HUES48 (cell line): ENCODE measurements around the gene CHSY3.

Source experiments
- H3K27ac ChIP-seq: one replicate; pipeline ENCODE4 v1.7.0; 2013; ENCODE audit warnings: low read depth, low read length, inconsistent platforms
- H3K27me3 ChIP-seq: 2 replicates; pipeline ENCODE4 v1.6.1; 2013; ENCODE audit warnings: mild to moderate bottlenecking, low read length; ENCODE audit not compliant: control insufficient read depth, insufficient read depth
- H3K36me3 ChIP-seq: 2 replicates; pipeline ENCODE4 v1.6.1; 2013; ENCODE audit warnings: low read length; ENCODE audit not compliant: control insufficient read depth, insufficient read depth
- H3K4me1 ChIP-seq: 2 replicates; pipeline ENCODE4 v1.6.1; 2013; ENCODE audit warnings: mild to moderate bottlenecking, low read length; ENCODE audit not compliant: control insufficient read depth, insufficient read depth
- H3K4me3 ChIP-seq: 2 replicates; pipeline ENCODE4 v1.5.1; 2013; ENCODE audit warnings: mild to moderate bottlenecking, low read depth, low read length
- H3K9ac ChIP-seq: 2 replicates; pipeline ENCODE4 v1.6.1; 2013; ENCODE audit warnings: mild to moderate bottlenecking, low read depth, low read length, moderate library complexity
- H3K9me3 ChIP-seq: 2 replicates; pipeline ENCODE4 v1.6.1; 2013; ENCODE audit warnings: low read length; ENCODE audit not compliant: control insufficient read depth, insufficient read depth

CHSY3 gene

DNA sequence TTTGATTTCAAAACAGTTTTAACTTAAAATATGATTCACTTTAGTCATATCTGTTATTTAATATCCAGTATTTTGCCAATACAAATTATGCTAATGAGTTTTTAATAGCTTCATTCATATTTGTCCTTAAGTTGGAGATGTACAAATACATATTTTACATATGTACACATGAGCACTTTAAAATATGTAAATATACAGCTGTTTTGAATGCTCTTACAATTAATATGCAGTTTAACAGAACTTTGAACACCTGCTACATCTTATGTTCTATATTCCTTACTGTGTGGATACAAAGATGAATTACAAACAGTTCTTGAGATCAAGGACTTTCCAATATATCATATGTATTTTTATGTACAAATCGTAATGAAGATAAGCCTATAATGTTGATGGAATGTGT lies 74.0 kb downstream of the CHSY3 start:
- H3K36me3 ChIP-seq, result no peaks in the 10 kb centered on the region
- H3K4me1 ChIP-seq, result no peaks in the 10 kb centered on the region
- H3K9ac ChIP-seq, result no peak overlapping the region
- H3K27me3 ChIP-seq, result no peaks in the 10 kb centered on the region
- no peaks in the 10 kb centered on the region for H3K9me3 ChIP-seq
- no peak overlapping the region for H3K27ac ChIP-seq
- no peak overlapping the region for H3K4me3 ChIP-seq

DNA sequence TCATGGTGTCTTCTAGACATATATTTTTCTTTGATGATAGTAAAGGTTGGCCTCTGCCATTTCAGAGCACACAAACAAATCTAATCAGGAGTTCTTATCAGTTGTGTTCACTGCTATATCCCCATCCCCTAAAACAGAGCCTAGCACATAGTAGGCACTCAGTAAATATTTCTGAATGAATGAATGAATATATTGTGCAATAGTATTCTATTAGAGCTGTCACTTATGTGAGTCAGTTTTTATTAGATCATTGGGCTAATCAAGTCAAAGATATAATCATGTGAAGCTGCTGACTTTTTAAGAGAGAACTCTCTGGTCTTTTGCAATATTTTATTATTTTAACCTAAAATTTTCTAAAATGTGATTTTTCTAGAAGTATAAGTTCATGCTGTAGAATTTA lies 84.2 kb downstream of the CHSY3 start:
- Histone ChIP-seq H3K27ac (no peak overlapping the region), H3K9me3 (no peaks in the 10 kb centered on the region), H3K4me3 (no peak overlapping the region), H3K36me3 (no peaks in the 10 kb centered on the region), H3K27me3 (no peaks in the 10 kb centered on the region), H3K9ac (no peak overlapping the region), H3K4me1 (no peaks in the 10 kb centered on the region)

DNA sequence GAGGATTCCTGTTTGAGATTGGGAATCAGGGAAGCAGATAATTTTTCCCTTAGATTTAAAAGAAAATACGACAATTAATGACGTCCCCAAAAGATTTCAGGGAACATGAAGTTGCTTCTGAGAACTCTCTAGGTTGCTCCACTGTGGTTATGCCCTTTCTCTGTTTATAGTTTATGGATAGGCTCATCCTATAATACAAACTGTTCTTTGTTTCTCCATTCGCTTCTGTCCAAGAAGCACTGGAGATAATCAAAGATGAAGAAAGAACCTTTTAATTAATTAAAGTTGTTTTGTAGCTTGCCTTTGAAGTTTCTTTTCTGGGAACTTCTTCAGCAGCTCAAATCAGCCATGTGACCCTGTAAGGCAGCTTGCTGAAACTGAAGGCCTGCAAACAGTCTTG lies 87.5 kb downstream of the CHSY3 start:
- Histone ChIP-seq H3K27me3 (no peaks in the 10 kb centered on the region), H3K36me3 (no peaks in the 10 kb centered on the region), H3K4me1 (no peaks in the 10 kb centered on the region), H3K4me3 (no peak overlapping the region), H3K9me3 (no peaks in the 10 kb centered on the region), H3K9ac (no peak overlapping the region), H3K27ac (no peak overlapping the region)

DNA sequence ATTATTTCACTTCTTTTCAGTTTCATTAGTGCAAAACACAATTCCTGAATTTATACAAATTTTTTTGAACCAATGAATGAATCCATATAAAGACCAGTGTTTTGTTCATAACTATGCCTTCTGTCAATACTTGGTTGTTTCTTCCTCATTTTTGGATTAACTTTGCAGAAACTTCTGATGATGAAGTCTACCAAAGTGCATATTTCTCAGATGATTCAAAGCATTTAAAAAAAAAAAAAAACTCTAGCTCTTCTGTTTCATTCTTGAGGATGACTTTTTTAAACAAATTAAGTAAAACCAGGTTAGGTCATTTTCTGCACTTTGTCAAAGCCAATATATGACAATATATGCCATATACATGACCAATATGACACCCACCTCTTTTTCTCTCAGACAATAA lies 92.6 kb downstream of the CHSY3 start:
- 0 out of 2 replicates have a peak, but pooled peaks cover 3% of the 10 kb centered on the region for H3K4me1 ChIP-seq
- H3K27me3 ChIP-seq, result no peaks in the 10 kb centered on the region
- H3K4me3 ChIP-seq, result no peak overlapping the region
- no peaks in the 10 kb centered on the region for H3K36me3 ChIP-seq
- no peak overlapping the region for H3K9ac ChIP-seq
- H3K9me3 ChIP-seq, result no peaks in the 10 kb centered on the region
- H3K27ac ChIP-seq, result no peak overlapping the region

DNA sequence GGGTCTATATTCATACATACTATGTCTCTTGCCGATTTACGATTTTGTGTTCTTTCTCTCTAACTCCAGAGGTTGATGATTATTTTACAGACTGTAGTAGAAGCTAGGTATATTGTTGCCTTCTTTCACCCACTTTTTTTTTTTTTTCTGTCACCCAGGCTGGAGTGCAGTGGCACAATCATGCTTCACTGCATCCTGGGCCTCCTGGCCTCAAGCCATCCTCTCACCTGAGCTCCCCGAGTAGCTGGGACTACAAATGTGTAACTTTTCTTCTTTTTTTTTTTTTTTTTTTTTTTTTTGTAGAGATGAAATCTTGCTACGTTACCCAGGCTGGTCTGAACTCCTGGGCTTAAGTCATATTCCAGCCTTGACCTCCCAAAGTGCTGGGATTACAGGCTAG lies 96.2 kb downstream of the CHSY3 start:
- Histone ChIP-seq H3K9ac (no peak overlapping the region), H3K36me3 (no peaks in the 10 kb centered on the region), H3K4me3 (no peak overlapping the region), H3K27me3 (no peaks in the 10 kb centered on the region), H3K4me1 (peaks cover 13% of the 10 kb centered on the region; the same call in 1 of the 2 replicates), H3K9me3 (no peaks in the 10 kb centered on the region), H3K27ac (no peak overlapping the region)

DNA sequence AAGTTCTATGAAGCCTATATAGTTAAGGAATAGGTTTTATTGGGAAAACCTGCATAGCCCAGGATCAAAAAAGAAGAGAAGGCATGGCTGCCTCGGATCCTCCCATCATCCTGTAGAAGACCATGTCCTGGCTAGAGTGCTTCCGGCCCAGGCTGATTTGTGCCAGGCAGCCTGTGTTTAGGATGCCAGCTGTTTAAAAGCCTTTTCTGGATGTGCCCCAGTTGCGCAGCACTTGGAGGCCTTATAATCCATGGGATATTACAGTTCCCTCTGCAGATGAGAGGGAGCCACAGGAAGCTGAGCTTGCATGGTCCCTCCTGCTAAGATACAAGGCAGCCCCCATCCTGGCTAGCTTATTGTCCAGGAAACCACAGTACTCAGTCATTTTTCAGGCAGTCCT lies 97.9 kb downstream of the CHSY3 start:
- H3K36me3 ChIP-seq, result no peaks in the 10 kb centered on the region
- H3K4me1 ChIP-seq, result peaks cover 13% of the 10 kb centered on the region; the same call in 1 of the 2 replicates
- H3K9me3 ChIP-seq, result no peaks in the 10 kb centered on the region
- H3K27ac ChIP-seq, result no peak overlapping the region
- no peak overlapping the region for H3K4me3 ChIP-seq
- H3K9ac ChIP-seq, result no peak overlapping the region
- no peaks in the 10 kb centered on the region for H3K27me3 ChIP-seq

DNA sequence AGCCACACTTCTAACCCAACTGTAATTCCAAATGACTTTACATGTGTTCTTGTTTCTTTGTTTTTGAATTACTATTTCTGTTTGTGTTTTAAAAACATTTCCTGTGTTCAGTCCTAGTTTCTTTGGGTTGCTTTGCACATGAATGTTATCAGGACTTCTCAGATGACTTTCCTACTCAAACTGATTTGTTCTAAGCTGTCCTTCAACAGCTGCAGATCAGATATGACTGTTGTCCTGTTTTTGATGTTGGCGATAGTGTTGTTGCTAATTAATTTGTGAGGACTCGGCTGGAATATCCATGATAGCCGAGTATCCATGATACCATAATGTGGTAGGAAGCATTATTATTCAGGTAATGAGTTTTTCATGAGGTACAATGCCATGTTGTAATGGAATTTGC lies 98.6 kb downstream of the CHSY3 start:
- no peaks in the 10 kb centered on the region for H3K9me3 ChIP-seq
- H3K4me3 ChIP-seq, result no peak overlapping the region
- peaks cover 13% of the 10 kb centered on the region; the same call in 1 of the 2 replicates for H3K4me1 ChIP-seq
- H3K27me3 ChIP-seq, result no peaks in the 10 kb centered on the region
- H3K36me3 ChIP-seq, result no peaks in the 10 kb centered on the region
- H3K27ac ChIP-seq, result no peak overlapping the region
- H3K9ac ChIP-seq, result no peak overlapping the region

DNA sequence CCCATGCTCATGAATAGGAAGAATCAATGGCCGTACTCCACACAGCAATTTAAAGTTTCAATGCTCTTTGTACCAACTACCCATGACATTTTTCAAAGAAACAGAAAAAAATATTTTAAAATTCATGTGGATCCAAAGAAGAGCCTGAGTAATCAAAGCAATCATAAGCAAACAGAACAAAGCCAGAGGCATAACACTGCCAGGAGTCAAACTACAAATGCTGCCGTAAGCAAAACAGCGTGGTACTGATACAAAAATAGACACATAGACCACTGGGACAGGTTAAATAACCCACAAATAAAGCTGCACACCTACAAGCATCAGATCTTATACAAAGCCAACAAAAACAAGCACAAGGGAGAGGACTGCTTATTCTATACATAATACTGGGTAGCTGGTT lies 107.7 kb downstream of the CHSY3 start:
- H3K4me1 ChIP-seq, result no peaks in the 10 kb centered on the region
- H3K9ac ChIP-seq, result no peak overlapping the region
- H3K9me3 ChIP-seq, result peaks cover 4% of the 10 kb centered on the region; the same call in 1 of the 2 replicates
- H3K27ac ChIP-seq, result no peak overlapping the region
- H3K4me3 ChIP-seq, result no peak overlapping the region
- H3K36me3 ChIP-seq, result no peaks in the 10 kb centered on the region
- H3K27me3 ChIP-seq, result no peaks in the 10 kb centered on the region

DNA sequence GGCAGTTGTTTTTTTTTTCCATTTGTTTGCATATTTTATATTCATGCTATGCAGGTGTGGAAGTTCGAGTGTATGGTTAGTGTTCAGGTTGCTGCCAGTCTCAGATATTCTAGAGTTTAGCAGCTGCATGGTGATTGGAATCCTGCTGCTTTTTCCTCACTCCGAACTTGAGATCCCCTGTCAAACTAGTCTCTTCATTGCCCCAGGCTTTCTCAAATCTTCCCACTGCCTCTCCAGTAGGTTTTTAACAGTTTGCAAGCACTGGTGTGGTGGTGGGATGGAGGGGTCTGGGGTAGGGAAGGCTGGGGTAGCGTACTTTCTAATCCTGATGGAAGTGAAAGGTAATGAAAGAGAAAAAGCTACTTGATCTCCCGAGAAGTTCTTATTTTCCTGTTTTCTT lies 112.9 kb downstream of the CHSY3 start:
- Histone ChIP-seq H3K4me3 (no peak overlapping the region), H3K27ac (no peak overlapping the region), H3K36me3 (no peaks in the 10 kb centered on the region), H3K9me3 (peaks cover 4% of the 10 kb centered on the region; the same call in 1 of the 2 replicates), H3K27me3 (no peaks in the 10 kb centered on the region), H3K4me1 (no peaks in the 10 kb centered on the region), H3K9ac (no peak overlapping the region)

DNA sequence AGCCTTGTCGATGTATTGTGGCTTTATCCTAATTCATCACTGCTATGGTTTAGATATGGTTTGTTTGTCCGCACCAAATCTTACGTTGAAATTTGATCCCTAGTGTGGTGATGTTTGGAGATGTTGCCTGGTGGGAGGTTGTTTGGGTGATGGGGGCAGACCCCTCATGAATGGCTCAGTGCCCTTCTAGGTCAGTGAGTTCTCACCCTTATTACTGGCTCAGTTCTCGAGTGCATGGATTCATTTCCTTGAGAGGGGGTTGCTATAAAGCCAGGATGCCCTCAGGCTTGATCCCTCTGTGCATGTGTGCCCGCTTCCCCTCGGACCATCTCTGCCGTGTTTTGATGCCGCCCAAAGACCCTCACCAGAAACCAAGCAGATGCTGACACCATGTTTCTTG lies 114.4 kb downstream of the CHSY3 start:
- Histone ChIP-seq H3K27me3 (no peaks in the 10 kb centered on the region), H3K9ac (no peak overlapping the region), H3K4me1 (no peaks in the 10 kb centered on the region), H3K9me3 (peaks cover 4% of the 10 kb centered on the region; the same call in 1 of the 2 replicates), H3K27ac (no peak overlapping the region), H3K4me3 (no peak overlapping the region), H3K36me3 (no peaks in the 10 kb centered on the region)

DNA sequence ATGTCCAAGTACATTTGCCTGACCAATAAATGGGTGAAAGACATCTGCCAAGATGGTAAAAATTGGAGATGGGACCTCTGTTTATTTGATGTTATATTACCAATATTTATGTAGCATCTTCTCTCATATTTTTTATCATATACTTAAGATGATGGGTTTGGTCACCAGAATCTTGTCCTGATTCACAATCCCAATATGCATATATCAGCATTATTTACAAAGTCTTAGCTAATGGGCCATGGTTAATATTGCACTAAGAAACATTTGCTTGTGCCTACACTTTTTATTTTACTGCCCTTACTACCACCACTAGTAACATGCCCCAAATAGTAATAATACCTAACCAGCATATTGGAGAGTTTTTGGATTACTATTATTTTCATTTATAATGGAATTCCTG lies 116.7 kb downstream of the CHSY3 start:
- no peak overlapping the region for H3K27ac ChIP-seq
- no peaks in the 10 kb centered on the region for H3K27me3 ChIP-seq
- no peaks in the 10 kb centered on the region for H3K9me3 ChIP-seq
- no peaks in the 10 kb centered on the region for H3K36me3 ChIP-seq
- no peaks in the 10 kb centered on the region for H3K4me1 ChIP-seq
- no peak overlapping the region for H3K9ac ChIP-seq
- no peak overlapping the region for H3K4me3 ChIP-seq

DNA sequence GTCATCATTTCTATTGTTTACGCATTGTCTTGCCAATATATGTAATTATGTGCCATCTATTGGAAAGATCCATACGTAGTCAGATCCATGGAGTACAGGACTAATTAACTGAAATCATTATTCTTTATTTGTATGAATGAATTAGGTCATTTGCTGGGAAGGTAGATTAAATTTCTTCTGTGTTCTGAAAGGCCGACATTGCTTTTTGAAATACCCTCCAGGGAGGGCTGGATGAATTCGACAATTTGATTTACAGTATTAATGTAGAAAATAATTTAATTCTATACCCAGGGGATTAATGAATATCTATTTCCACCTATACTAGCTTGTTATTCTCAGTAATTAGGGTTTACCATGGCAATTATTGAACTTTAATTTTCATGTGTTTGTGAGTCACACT lies 117.6 kb downstream of the CHSY3 start:
- Histone ChIP-seq H3K27me3 (no peaks in the 10 kb centered on the region), H3K4me3 (no peak overlapping the region), H3K9me3 (no peaks in the 10 kb centered on the region), H3K4me1 (no peaks in the 10 kb centered on the region), H3K9ac (no peak overlapping the region), H3K36me3 (no peaks in the 10 kb centered on the region), H3K27ac (no peak overlapping the region)
